ENCODE measurements around the gene MON1B. TPM values are rescaled to one million over a fixed set of nuclear protein-coding genes. Genes with fewer than 3 reads are reported as not detected.

The MON1B gene
- total RNA-seq, 1 experiment from 2014 or later = 48.0 TPM

GRCh38 chr16:77220427-77220826, 29.4 kb downstream of the MON1B start:
- Histone ChIP-seq H2BK5ac (ENCODE audit: insufficient read length, low read length) (no peak overlapping the region), H2AK5ac (ENCODE audit: insufficient read length, low read length) (no peak overlapping the region), H3K4me1 (ENCODE audit: insufficient read depth, low read length) (no peaks in the 10 kb centered on the region), H4K5ac (ENCODE audit: insufficient read length, low read depth, low read length) (no peak overlapping the region), H2BK12ac (ENCODE audit: insufficient read length, low read depth, low read length) (no peak overlapping the region), H2BK15ac (ENCODE audit: low read depth, low read length) (no peak overlapping the region), H3K9me3 (ENCODE audit: control insufficient read depth, low read depth, low read length) (no peaks in the 10 kb centered on the region), H3K27me3 (ENCODE audit: insufficient read depth, low read length) (no peaks in the 10 kb centered on the region), H2AFZ (ENCODE audit: low read length) (no peak overlapping the region), H3K9ac (ENCODE audit: extremely low read depth, insufficient read length, low read length) (no peak overlapping the region), H3K14ac (ENCODE audit: insufficient read depth, low read length) (no peak overlapping the region), H4K91ac (ENCODE audit: insufficient read length, low read depth, low read length) (no peak overlapping the region), H3K79me2 (ENCODE audit: insufficient read depth, low read length) (no peaks in the 10 kb centered on the region), H3K23me2 (ENCODE audit: insufficient read length, low read depth, low read length, poor library complexity, severe bottlenecking) (no peaks in the 10 kb centered on the region), H2BK120ac (ENCODE audit: low read depth, low read length, poor library complexity, severe bottlenecking) (no peak overlapping the region), H3K4me2 (ENCODE audit: insufficient read depth, insufficient read length, low read length) (no peak overlapping the region), H3K27ac (ENCODE audit: insufficient read length, low read depth, low read length) (no peak overlapping the region), H3K23ac (ENCODE audit: insufficient read length, low read depth, low read length) (no peak overlapping the region), H3T11ph (ENCODE audit: low read length) (no peak overlapping the region), H4K8ac (replicated peaks; ENCODE audit: insufficient read length, low read depth, low read length) (no peak overlapping the region), H3K18ac (ENCODE audit: insufficient read length, low read depth, low read length) (no peak overlapping the region), H3K56ac (ENCODE audit: insufficient read length, low read depth, low read length) (no peak overlapping the region), H2BK20ac (ENCODE audit: low read depth, low read length, poor library complexity, severe bottlenecking) (no peak overlapping the region), H4K20me1 (ENCODE audit: control insufficient read depth, insufficient read depth, insufficient read length) (no peaks in the 10 kb centered on the region), H3K79me1 (ENCODE audit: insufficient read depth, low read depth, low read length, poor library complexity, severe bottlenecking) (no peaks in the 10 kb centered on the region), H3K4ac (ENCODE audit: low read depth, low read length) (no peak overlapping the region)
- H3K36me3 Mint-ChIP-seq (ENCODE audit: insufficient read depth in 1 of 3, low read depth in 3 of 3) = peaks cover 0 to 4% (median 0%) of the 10 kb centered on the region in 3 experiments; a peak in 3 of 7 replicates
- H3K4me1 Mint-ChIP-seq = peaks cover 8 to 10% of the 10 kb centered on the region in 2 experiments
- H3K9me3 Mint-ChIP-seq = no peaks in the 10 kb centered on the region
- WGBS (ENCODE audit: extremely low coverage, insufficient read length, low lambda C conversion rate) = no CpG with 5 or more reads among the region's 3 CpGs
- TF ChIP-seq, protein P1, sequence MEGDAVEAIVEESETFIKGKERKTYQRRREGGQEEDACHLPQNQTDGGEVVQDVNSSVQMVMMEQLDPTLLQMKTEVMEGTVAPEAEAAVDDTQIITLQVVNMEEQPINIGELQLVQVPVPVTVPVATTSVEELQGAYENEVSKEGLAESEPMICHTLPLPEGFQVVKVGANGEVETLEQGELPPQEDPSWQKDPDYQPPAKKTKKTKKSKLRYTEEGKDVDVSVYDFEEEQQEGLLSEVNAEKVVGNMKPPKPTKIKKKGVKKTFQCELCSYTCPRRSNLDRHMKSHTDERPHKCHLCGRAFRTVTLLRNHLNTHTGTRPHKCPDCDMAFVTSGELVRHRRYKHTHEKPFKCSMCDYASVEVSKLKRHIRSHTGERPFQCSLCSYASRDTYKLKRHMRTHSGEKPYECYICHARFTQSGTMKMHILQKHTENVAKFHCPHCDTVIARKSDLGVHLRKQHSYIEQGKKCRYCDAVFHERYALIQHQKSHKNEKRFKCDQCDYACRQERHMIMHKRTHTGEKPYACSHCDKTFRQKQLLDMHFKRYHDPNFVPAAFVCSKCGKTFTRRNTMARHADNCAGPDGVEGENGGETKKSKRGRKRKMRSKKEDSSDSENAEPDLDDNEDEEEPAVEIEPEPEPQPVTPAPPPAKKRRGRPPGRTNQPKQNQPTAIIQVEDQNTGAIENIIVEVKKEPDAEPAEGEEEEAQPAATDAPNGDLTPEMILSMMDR (conservative IDR thresholded peaks at IDR 0.05) = no peak
- H3K4me3 Mint-ChIP-seq = no peak overlapping the region
- H3K27me3 Mint-ChIP-seq (ENCODE audit: low read depth) = no peaks in the 10 kb centered on the region
- no peak overlapping the region for H3K27ac Mint-ChIP-seq
- no peak for DNase-seq

All from H9 (cell line).